ENCODE data around the gene AMELX.

GRCh38 chrX:11272863-11273262 is 20.4 kb upstream of the AMELX start:
- no peak for TF ChIP-seq CTCF (conservative IDR thresholded peaks at IDR 0.05 in 1 of 2, IDR thresholded peaks at IDR 0.05 in 1 of 2; ENCODE audit: low read depth in 1 of 2, low read length in 2 of 2)
- TF ChIP-seq EZH2 (IDR thresholded peaks at IDR 0.05; ENCODE audit: low read length, missing control alignments), result no peak
